HEK293 (cell line): Measurements from ENCODE around the gene RNF224.

Experiments
- CTCF ChIA-PET: fragments of 350-600 bp; formaldehyde crosslinking; extraction: SDS; loops from one replicate; lab custom pipeline; 2021; ENCODE audit warnings: antibody characterized with exemption; lab: Yijun Ruan, JAX
- POLR2A ChIA-PET: fragments of 300-600 bp; formaldehyde crosslinking; extraction: SDS; loops from one replicate; lab custom pipeline; 2020; ENCODE audit warnings: antibody characterized with exemption, inconsistent platforms; lab: Yijun Ruan, JAX
- H3K27ac ChIP-seq: fragments of 200-500 bp; sonication (Bioruptor generic); 2 replicates; pipeline ENCODE4 v1.5.1; 2014; ENCODE audit warnings: low read depth, low read length, control low read depth, inconsistent platforms; ENCODE audit errors: extremely low read depth
- H3K36me3 ChIP-seq, 2 experiments: fragments of 200-500 bp in 1 of 2; sonication (Bioruptor generic) in 1 of 2; 1 replicate in 1 of 2; 2 replicates in 1 of 2; pipeline ENCODE4 v1.5.1; 2014 to 2017; ENCODE audit warnings: inconsistent platforms in 2 of 2, low read length in 2 of 2; ENCODE audit not compliant: control insufficient read depth in 2 of 2, insufficient read depth in 1 of 2
- H3K4me1 ChIP-seq: fragments of 200-500 bp; sonication (Bioruptor generic); 2 replicates; pipeline ENCODE4 v1.5.1; 2014; ENCODE audit warnings: mild to moderate bottlenecking, low read length, inconsistent platforms; ENCODE audit not compliant: control insufficient read depth, insufficient read depth
- H3K4me3 ChIP-seq: 2 replicates; pipeline ENCODE4 v1.5.1; 2011; ENCODE audit warnings: low read depth, mild to moderate bottlenecking, control low read depth, low read length, moderate library complexity
- H3K9me3 ChIP-seq: fragments of 200-500 bp; sonication (Bioruptor generic); 2 replicates; pipeline ENCODE4 v1.5.1; 2014; ENCODE audit warnings: low read depth, low read length, inconsistent platforms; ENCODE audit not compliant: control insufficient read depth, insufficient read depth
- BCL11A ChIP-seq: fragments of 450-650 bp; formaldehyde crosslinking; IDR thresholded peaks from 2 replicates; pipeline ENCODE4 v1.5.1; 2016; ENCODE audit warnings: low read depth, missing biosample characterization, missing genetic modification characterization
- GLIS2 ChIP-seq: fragments of 450-650 bp; formaldehyde crosslinking; IDR thresholded peaks from 2 replicates; pipeline ENCODE4 v1.5.1; 2016; ENCODE audit warnings: missing biosample characterization, missing genetic modification characterization
- REST ChIP-seq: fragments of 450-650 bp; formaldehyde crosslinking; IDR thresholded peaks from 2 replicates; pipeline ENCODE4 v1.5.1; 2016; ENCODE audit warnings: missing biosample characterization, missing genetic modification characterization
- ZBTB20 ChIP-seq: fragments of 450-650 bp; formaldehyde crosslinking; IDR thresholded peaks from 2 replicates; pipeline ENCODE4 v1.5.1; 2016; ENCODE audit warnings: missing biosample characterization, missing genetic modification characterization
- ZBTB44 ChIP-seq: fragments of 450-650 bp; IDR thresholded peaks from 2 replicates; pipeline ENCODE4 v1.5.1; 2018; ENCODE audit warnings: missing biosample characterization, mild to moderate bottlenecking, missing genetic modification characterization
- ZFP3 ChIP-seq: fragments of 450-650 bp; formaldehyde crosslinking; IDR thresholded peaks from 2 replicates; pipeline ENCODE4 v1.5.1; 2016; ENCODE audit warnings: low read depth, missing biosample characterization, missing genetic modification characterization
- ZNF292 ChIP-seq: fragments of 450-650 bp; formaldehyde crosslinking; IDR thresholded peaks from 2 replicates; pipeline ENCODE4 v1.5.1; 2016; ENCODE audit warnings: low read depth, missing biosample characterization, missing genetic modification characterization, borderline replicate concordance
- ZNF302 ChIP-seq: fragments of 450-650 bp; formaldehyde crosslinking; IDR thresholded peaks from 2 replicates; pipeline ENCODE4 v1.5.1; 2016; ENCODE audit warnings: missing biosample characterization, missing genetic modification characterization, low read depth
- ZNF366 ChIP-seq: fragments of 450-650 bp; formaldehyde crosslinking; conservative IDR thresholded peaks from 2 replicates; pipeline ENCODE4 v1.5.1; 2016; ENCODE audit warnings: missing biosample characterization, missing genetic modification characterization
- ZNF391 ChIP-seq: fragments of 450-650 bp; formaldehyde crosslinking; IDR thresholded peaks from 2 replicates; pipeline ENCODE4 v1.5.1; 2016; ENCODE audit warnings: low read depth, missing biosample characterization, missing genetic modification characterization, borderline replicate concordance
- ZNF398 ChIP-seq: fragments of 450-650 bp; formaldehyde crosslinking; IDR thresholded peaks from 2 replicates; pipeline ENCODE4 v1.5.1; 2017; ENCODE audit warnings: missing biosample characterization, missing genetic modification characterization
- ZNF529 ChIP-seq: fragments of 450-650 bp; formaldehyde crosslinking; IDR thresholded peaks from 2 replicates; pipeline ENCODE4 v1.5.1; 2017; ENCODE audit warnings: missing genetic modification characterization, missing biosample characterization; ENCODE audit not compliant: insufficient replicate concordance
- ZNF530 ChIP-seq: fragments of 450-650 bp; formaldehyde crosslinking; IDR thresholded peaks from 2 replicates; pipeline ENCODE4 v1.5.1; 2016; ENCODE audit warnings: low read depth, missing biosample characterization, missing genetic modification characterization
- ZNF580 ChIP-seq: fragments of 450-650 bp; formaldehyde crosslinking; IDR thresholded peaks from 2 replicates; pipeline ENCODE4 v1.5.1; 2016; ENCODE audit warnings: missing biosample characterization, missing genetic modification characterization
- ZNF585B ChIP-seq: fragments of 450-650 bp; formaldehyde crosslinking; IDR thresholded peaks from 2 replicates; pipeline ENCODE4 v1.5.1; 2016; ENCODE audit warnings: missing biosample characterization, missing genetic modification characterization
- ZNF645 ChIP-seq: fragments of 450-650 bp; formaldehyde crosslinking; IDR thresholded peaks from 2 replicates; pipeline ENCODE4; 2016; ENCODE audit warnings: missing biosample characterization, missing genetic modification characterization
- ZNF677 ChIP-seq: fragments of 450-650 bp; IDR thresholded peaks from 2 replicates; pipeline ENCODE4 v1.5.0; 2018; ENCODE audit warnings: missing biosample characterization, mild to moderate bottlenecking, missing genetic modification characterization, moderate library complexity
- ZNF76 ChIP-seq: fragments of 450-650 bp; formaldehyde crosslinking; IDR thresholded peaks from 2 replicates; pipeline ENCODE4; 2016; ENCODE audit warnings: low read depth, missing biosample characterization, missing genetic modification characterization, borderline replicate concordance

RNF224 gene

GRCh38 chr9:137227054-137227852 lies at the start of gene RNF224 (continued):
- TF ChIP-seq ZNF398 (tag by site-specific recombination), result 0 out of 2 replicates have a peak, but pooled peaks have one; percentile 30
- TF ChIP-seq ZNF580, result no peak
- no peak for TF ChIP-seq ZNF302
- TF ChIP-seq ZNF366 (tag by site-specific recombination), result no peak
- TF ChIP-seq GLIS2 (tag by site-specific recombination), result peak; percentile 77; the same call in 1 of the 2 replicates
- TF ChIP-seq ZNF585B, result no peak
- no peak for TF ChIP-seq ZBTB44 (tag by site-specific recombination)

GRCh38 chr9:137178201-137178938 lies 48.9 kb upstream of the RNF224 start:
- ChIA-PET CTCF (interaction anchor here (0.6 to 3.1 kb wide), 3 partner anchors 51 to 390 kb away, joined by 3 to 12 read pairs (median 6); no protein-coding TSS in a partner anchor), POLR2A (interaction anchor here (0.7 to 2.0 kb wide), 4 partner anchors 9 to 62 kb away, joined by 3 to 10 read pairs (median 5); partner anchors contain the start of genes LRRC26 and TUBB4B)
- Histone ChIP-seq H3K27ac (no peak overlapping the region), H3K36me3 (peaks cover 0 to 59% of the 10 kb centered on the region in 2 experiments; a peak in 2 of 3 replicates), H3K4me1 (no peaks in the 10 kb centered on the region), H3K4me3 (no peak overlapping the region), H3K9me3 (no peaks in the 10 kb centered on the region)
- TF ChIP-seq GLIS2 (tag by site-specific recombination) (peak; percentile 49; the same call in 1 of the 2 replicates), ZNF530 (no peak), REST (tag by site-specific recombination) (peak; percentile 51; the same call in 1 of the 2 replicates), ZNF76 (tag by site-specific recombination) (no peak), ZNF677 (tag by site-specific recombination) (no peak), ZNF529 (no peak), ZBTB20 (tag by site-specific recombination) (no peak), ZFP3 (no peak), BCL11A (tag by site-specific recombination) (no peak), ZNF645 (tag by site-specific recombination) (no peak), ZNF292 (tag by site-specific recombination) (no peak), ZNF391 (tag by site-specific recombination) (no peak)
